Omental fat pad (tissue), 4 donors: Measurements from ENCODE around the gene SLC4A8. TPM values are rescaled to one million over a fixed set of nuclear protein-coding genes. Genes with fewer than 3 reads are reported as not detected.
A peak's percentile ranks its signal among the peaks of the same experiment; 100 is the strongest.

ENCODE experiments used
- ATAC-seq: fragments of 150-250 bp; one replicate; pipeline ENCODE4 v1.9.1; 2016; ENCODE audit warnings: mild to moderate bottlenecking, moderate library complexity; ENCODE audit not compliant: low FRiP score
- DNase-seq: peaks from one replicate; pipeline ENCODE4 v3.0.0-alpha.2; 2019; ENCODE audit warnings: low spot score
- total RNA-seq, 4 donors: library from RNA; depleted of rRNA; stranded (reverse); fragments of >200 nt; gene quantifications; one replicate each; pipeline ENCODE4 v1.1.0, GENCODE V29; 2016
- TF ChIP-seq, protein P1 (sequence below), 3 donors: fragments of 450-650 bp; IDR thresholded peaks; one replicate each; pipeline ENCODE4 v1.5.1; 2016 to 2017; ENCODE audit warnings: antibody characterized with exemption in 3 of 3, mild to moderate bottlenecking in 3 of 3, moderate library complexity in 2 of 3

SLC4A8 gene
- total RNA-seq, 4 donors from 2014 or later = 0.37 to 4.7 (median 1.8) TPM

DNA sequence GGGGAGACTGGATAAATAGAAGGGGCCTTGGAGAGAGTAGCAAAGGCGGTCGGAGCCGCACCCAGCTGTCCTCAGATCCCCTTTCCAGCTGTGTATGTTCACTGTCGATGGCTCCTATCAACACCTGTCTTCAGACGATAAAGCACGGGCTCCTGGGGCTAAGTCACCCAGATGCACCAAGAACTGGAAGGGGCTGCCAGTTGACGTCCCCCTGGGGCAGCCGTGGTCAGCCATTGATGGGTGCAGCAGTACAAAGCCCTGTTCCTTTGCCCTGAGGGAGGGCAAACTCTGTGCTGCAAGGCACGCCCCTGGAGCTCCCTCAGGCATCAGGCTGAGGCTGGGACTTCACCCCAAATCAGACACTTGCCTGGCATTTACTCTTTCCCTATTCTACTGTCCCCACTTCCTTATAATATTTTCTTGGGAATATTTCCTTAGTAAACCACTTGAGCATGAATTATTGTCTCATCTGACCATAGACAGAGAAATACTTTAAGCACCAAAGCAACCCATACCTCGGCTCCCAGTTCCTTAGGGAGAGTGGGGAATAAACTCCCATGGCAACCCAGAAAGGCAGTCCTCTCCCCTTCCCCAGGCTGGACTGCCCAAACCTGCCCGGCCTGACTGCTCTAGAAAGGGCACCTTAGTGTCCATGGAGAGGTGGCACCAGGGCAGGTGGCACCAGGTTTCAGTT lies 106.8 kb downstream of the SLC4A8 start:
- ATAC-seq = no peak
- no peak for DNase-seq
- TF ChIP-seq, protein P1, sequence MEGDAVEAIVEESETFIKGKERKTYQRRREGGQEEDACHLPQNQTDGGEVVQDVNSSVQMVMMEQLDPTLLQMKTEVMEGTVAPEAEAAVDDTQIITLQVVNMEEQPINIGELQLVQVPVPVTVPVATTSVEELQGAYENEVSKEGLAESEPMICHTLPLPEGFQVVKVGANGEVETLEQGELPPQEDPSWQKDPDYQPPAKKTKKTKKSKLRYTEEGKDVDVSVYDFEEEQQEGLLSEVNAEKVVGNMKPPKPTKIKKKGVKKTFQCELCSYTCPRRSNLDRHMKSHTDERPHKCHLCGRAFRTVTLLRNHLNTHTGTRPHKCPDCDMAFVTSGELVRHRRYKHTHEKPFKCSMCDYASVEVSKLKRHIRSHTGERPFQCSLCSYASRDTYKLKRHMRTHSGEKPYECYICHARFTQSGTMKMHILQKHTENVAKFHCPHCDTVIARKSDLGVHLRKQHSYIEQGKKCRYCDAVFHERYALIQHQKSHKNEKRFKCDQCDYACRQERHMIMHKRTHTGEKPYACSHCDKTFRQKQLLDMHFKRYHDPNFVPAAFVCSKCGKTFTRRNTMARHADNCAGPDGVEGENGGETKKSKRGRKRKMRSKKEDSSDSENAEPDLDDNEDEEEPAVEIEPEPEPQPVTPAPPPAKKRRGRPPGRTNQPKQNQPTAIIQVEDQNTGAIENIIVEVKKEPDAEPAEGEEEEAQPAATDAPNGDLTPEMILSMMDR (IDR thresholded peaks at IDR 0.05) = no peak

DNA sequence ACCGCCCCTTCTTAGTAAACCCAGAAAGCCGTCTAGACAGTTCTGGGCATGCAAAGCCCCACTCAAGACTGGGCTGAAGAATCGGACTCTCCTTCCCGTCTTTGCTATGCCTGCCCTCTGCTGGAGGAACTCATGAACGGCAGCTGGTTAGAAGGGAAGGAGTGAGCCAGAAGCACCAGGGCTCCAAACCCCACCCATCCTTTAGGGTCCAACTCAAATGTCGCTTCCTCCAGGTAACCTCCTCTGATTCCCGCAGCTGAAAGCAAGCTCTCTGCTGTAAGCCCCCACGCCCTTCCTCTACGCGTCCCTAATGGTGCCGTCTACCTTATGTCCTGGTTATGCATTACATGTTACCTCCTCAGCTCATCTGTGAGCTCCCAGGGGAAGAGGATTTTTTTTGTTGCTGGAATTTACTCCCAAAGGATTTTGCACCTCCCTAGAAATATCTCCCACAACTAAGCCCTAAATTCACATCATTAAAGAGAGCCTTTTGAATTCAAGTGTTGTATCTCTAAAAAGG lies 107.4 kb downstream of the SLC4A8 start:
- TF ChIP-seq, protein P1 (IDR thresholded peaks at IDR 0.05) = peak in 2 of 3 donors; percentile 40 to 67
- ATAC-seq = peak; percentile 77
- peak; percentile 41 for DNase-seq

DNA sequence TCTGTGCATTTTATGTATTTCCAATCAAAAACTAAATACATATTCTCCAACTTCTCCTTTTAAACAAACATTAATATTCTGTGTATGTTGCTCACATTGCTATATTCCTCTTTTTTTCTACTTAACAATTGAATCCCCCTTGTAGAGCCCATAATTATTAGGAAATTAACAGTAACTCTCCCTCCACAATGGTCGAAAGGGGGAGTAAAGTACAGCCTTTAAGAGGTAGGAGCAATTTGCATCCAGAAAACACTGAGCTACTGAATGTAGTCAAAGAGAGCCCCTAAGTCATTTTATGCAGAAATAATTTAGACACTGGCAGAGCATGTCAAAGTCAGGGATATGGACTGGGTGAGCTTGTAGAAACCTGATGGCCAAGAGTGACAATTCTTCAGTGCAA lies 109.2 kb downstream of the SLC4A8 start:
- DNase-seq (no peak), ATAC-seq (no peak)
- TF ChIP-seq, protein P1 (IDR thresholded peaks at IDR 0.05) = no peak

DNA sequence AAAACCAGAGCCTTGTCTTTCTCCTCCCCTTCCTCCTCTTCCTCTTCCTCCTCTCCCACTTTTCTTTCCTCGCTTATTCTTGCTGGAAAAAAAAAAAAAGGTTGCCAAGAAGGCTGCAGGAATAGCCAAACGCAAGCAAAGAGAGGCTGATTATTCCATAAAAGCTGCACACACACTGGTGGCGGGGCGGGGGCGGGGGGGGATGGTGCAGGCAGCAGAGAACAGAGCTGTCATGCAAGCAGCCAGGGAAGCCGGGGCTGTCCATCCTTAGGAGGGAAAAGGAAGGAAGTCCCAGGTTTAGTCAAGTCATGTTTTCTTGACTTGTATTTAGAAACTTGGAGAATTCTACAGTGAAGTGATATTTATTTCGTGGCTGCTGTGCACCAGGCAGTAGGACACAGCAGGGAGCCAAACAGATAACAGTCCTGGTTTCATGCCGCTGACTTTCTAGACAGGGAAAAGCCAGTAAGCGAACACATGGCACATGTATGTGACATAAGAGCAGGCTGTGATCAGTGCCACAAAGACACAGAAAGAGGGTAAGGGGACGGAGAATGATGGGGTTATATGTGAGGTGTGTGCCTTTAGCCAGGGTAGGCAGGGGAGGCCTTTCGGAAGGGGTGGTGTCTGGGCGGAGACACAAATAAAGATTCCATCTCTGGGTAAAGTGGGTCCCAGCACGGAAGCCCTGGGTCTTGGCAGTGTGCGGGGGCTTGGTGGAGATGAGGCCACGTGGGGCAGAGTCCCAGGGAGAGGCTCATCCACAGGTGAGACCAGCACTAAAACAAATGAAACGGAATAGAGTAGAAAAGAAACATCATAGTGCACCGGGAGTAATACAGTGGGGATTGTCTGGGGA lies 109.8 kb downstream of the SLC4A8 start:
- TF ChIP-seq, protein P1 (IDR thresholded peaks at IDR 0.05) = no peak
- DNase-seq (no peak), ATAC-seq (no peak)

DNA sequence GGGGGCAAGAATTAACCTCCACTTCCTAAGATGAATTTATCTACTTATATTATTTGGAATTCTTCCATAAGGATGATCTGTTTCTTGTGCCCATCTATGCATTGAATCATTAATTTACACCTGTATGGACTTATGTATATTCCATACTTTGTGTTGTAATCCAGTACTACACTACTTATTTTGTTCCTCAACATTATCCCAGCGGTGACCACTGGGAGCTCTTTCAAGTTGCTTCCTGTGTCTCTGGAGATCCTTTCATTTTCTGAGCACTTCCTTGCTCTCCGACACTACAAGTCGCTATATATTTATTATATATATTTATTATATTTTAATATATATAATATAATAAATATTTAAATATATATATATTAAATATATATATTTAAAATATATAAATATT lies 111.5 kb downstream of the SLC4A8 start:
- ATAC-seq = no peak
- no peak for DNase-seq
- TF ChIP-seq, protein P1 (IDR thresholded peaks at IDR 0.05) = no peak

DNA sequence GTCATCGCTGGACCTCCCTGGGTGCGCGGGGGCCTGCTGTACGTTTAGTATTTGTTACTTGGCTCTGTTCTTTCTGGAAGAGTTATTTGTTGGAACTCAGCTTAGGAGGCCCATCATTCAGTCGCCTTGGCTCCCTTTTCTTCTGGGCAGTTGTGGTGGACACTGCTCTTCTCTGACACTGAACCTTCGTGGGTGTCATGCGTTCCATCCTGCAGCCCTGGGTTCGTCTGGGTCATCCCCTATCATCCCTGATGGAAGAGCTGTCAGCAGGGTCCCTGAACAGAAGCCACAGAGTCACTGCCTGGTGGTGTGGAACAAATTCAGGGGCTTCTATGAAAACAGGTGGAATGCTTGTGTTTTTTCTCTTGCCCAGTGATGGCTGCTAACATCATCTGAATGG lies 113.5 kb downstream of the SLC4A8 start:
- TF ChIP-seq, protein P1 (IDR thresholded peaks at IDR 0.05) = no peak
- DNase-seq (no peak), ATAC-seq (no peak)
